Right lobe of liver (tissue), 6 donors: ENCODE data around the gene ALDH1A3. TPM values are rescaled to one million over a fixed set of nuclear protein-coding genes. Genes with fewer than 3 reads are reported as not detected.

ENCODE experiments used
- ATAC-seq, 4 donors: fragments of 200-7000 bp; cut with Tn5 transposase; one replicate each; pipeline ENCODE4 v1.9.1; 2020; ENCODE audit warnings: mild to moderate bottlenecking in 4 of 4, moderate library complexity in 4 of 4
- DNase-seq, 3 donors: peaks; one replicate each; pipeline ENCODE4 v3.0.0-alpha.2; 2020
- H3K27ac ChIP-seq, 3 donors: fragments of 200-600 bp; one replicate each; pipeline ENCODE4 v1.8.0; 2022
- H3K27me3 ChIP-seq, 2 donors: fragments of 200-600 bp; one replicate each; pipeline ENCODE4 v1.8.0; 2022
- H3K36me3 ChIP-seq, 4 donors: fragments of 200-600 bp; sonication (generic) in 1 of 4; one replicate each; pipeline versions ENCODE4 v1.5.1 to v1.8.0; 2017 to 2022; ENCODE audit warnings: control low read depth in 1 of 4
- H3K4me1 ChIP-seq, 4 donors: fragments of 200-600 bp; sonication (generic) in 1 of 4; one replicate each; pipeline versions ENCODE4 v1.5.1 to v1.8.0; 2017 to 2022; ENCODE audit warnings: control low read depth in 1 of 4
- H3K4me3 ChIP-seq, 3 donors: fragments of 200-600 bp; one replicate each; pipeline ENCODE4 v1.8.0; 2022
- H3K9me3 ChIP-seq, 4 donors: fragments of 200-600 bp; sonication (generic) in 1 of 4; one replicate each; pipeline versions ENCODE4 v1.5.1 to v1.8.0; 2017 to 2022; ENCODE audit warnings: control low read depth in 1 of 4
- POLR2A ChIP-seq: fragments of 450-650 bp; IDR thresholded peaks from one replicate; pipeline ENCODE4 v1.6.1; 2017; ENCODE audit warnings: antibody characterized with exemption, mild to moderate bottlenecking
- WGBS: methylation state at CpG from one replicate; pipeline ENCODE4 v1.1.6; 2018; ENCODE audit warnings: low coverage, low lambda C conversion rate; ENCODE audit not compliant: insufficient coverage; ENCODE audit errors: missing lambda C conversion rate; 5-methylcytosine and 5-hydroxymethylcytosine counted together
- intact Hi-C, 2 donors: fragments of 100-400 bp; cut with DNase I; formaldehyde crosslinking; loops; one replicate each; pipeline versions ENCODE4 v1.11.2 to v1.14.1; 2022
- total RNA-seq, 6 experiments: library from RNA; depleted of rRNA in 2 of 6; stranded (reverse); fragments of >200 nt in 2 of 6; fragmentation: NEBNext Ultra II Directional in 3 of 6; extraction: Animal tissue kit (Norgen Biotek cat#: 25700) in 3 of 6; gene quantifications; one replicate each; pipeline versions ENCODE4 v1.1.0 to v1.2.4, GENCODE V29; 2016 to 2023
- TF ChIP-seq, protein P1 (sequence below), 4 donors: fragments of 200-600 bp in 3 of 4; fragments of 450-650 bp in 1 of 4; IDR thresholded peaks; one replicate each; pipeline versions ENCODE4 v1.5.1 to v1.8.0; 2016 to 2022; ENCODE audit warnings: antibody characterized with exemption in 4 of 4, mild to moderate bottlenecking in 2 of 4
- donor health status: DM: no; HTN: yes; CAD: no.
- donor health status: DM: no; HTN: no; CAD: no.
- donor health status: DM: no; HTN: no; CAD: no.
- donor health status: DM: no; HTN: yes; CAD: no.
- donor health status: DM: no; HTN: yes; CAD: no.

ALDH1A3 gene
- total RNA-seq, 6 experiments from 2014 or later, result 1.6 to 7.8 (median 4.2) TPM

DNA sequence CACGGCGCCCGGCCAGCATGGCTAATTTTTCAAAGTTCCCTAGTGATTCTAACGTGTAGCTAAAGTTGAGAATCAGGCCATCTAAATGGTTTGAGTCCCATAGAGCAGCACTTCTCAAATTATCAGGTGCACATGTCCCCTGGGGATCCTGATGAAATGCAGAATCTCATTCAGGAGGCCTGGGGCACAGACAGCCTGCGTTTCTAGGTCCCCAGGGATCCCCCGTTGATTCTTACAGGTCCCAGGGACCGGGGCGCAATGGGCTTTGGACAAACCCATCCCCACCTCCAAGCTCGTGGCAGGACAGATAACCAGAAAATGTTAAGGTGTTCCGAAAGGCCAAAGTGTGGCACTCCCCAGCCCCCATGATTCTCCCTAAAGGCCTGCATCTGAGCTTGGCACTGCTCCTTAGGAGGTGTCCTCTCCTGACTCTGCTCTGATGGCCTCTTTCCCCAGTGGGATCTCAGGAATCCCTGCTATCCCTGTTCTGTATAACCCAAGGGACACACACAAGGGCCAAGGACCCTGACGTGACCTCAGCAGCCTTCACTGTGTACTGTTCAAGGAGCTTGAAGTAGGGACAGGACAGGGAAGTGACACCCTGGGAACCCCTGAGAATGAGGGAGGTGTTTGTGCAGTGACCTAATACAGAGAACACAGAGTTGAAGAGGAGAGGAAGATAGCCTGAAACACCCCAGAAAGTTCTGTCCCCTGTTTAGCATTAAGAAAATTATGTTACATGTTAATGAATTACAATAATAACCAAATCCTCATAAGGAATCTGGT lies 47.5 kb downstream of the ALDH1A3 start:
- H3K4me3 ChIP-seq, result no peak overlapping the region
- no peaks in the 10 kb centered on the region for H3K4me1 ChIP-seq
- H3K9me3 ChIP-seq, result no peaks in the 10 kb centered on the region
- H3K27ac ChIP-seq, result no peak overlapping the region
- ATAC-seq, result no peak
- H3K27me3 ChIP-seq, result no peaks in the 10 kb centered on the region
- no peak for DNase-seq
- TF ChIP-seq, protein P1, sequence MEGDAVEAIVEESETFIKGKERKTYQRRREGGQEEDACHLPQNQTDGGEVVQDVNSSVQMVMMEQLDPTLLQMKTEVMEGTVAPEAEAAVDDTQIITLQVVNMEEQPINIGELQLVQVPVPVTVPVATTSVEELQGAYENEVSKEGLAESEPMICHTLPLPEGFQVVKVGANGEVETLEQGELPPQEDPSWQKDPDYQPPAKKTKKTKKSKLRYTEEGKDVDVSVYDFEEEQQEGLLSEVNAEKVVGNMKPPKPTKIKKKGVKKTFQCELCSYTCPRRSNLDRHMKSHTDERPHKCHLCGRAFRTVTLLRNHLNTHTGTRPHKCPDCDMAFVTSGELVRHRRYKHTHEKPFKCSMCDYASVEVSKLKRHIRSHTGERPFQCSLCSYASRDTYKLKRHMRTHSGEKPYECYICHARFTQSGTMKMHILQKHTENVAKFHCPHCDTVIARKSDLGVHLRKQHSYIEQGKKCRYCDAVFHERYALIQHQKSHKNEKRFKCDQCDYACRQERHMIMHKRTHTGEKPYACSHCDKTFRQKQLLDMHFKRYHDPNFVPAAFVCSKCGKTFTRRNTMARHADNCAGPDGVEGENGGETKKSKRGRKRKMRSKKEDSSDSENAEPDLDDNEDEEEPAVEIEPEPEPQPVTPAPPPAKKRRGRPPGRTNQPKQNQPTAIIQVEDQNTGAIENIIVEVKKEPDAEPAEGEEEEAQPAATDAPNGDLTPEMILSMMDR (IDR thresholded peaks at IDR 0.05), result no peak
- H3K36me3 ChIP-seq, result no peaks in the 10 kb centered on the region
- intact Hi-C loops, result loop anchor here (10.0 kb wide), 2 partner anchors 78 to 338 kb away; no protein-coding TSS in a partner anchor
- WGBS, result 80% methylated on average over 4 of the region's 11 CpGs

- WGBS, result 46% methylated on average over 3 of the region's 13 CpGs
Observed at GRCh38 chr15:100928632-100929280, 49.1 kb downstream of the ALDH1A3 start.

DNA sequence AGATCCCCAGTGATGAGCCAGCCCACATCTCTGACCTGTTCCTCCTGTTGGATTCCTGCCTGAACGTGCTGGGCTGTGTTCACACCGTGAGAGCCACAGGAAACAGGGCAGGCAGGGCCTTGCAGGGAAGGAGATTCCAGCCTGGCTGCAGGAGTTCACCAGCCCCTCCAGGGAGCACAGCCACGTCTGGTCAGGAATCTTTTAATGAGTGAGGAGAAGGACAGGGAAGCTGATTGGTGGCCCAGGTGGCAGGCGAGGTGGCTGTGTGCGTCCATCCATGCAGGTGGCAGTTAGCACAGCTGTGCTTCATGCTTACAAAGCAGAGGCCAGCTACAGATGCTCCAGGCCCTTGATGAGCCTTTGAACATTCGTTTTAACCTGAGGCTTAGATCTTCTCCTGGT lies 50.0 kb downstream of the ALDH1A3 start:
- no peaks in the 10 kb centered on the region for H3K4me1 ChIP-seq
- WGBS, result 6% methylated on average over 3 of the region's 6 CpGs
- TF ChIP-seq, protein P1 (IDR thresholded peaks at IDR 0.05), result no peak
- TF ChIP-seq POLR2A, result no peak
- DNase-seq, result no peak
- H3K27me3 ChIP-seq, result no peaks in the 10 kb centered on the region
- ATAC-seq, result no peak
- H3K4me3 ChIP-seq, result no peak overlapping the region
- H3K27ac ChIP-seq, result no peak overlapping the region
- intact Hi-C loops, result loop anchor here (10.0 kb wide), 2 partner anchors 75 to 335 kb away; no protein-coding TSS in a partner anchor
- H3K36me3 ChIP-seq, result no peaks in the 10 kb centered on the region
- H3K9me3 ChIP-seq, result no peaks in the 10 kb centered on the region

More at GRCh38 chr15:100928632-100929280, 49.1 kb downstream of the ALDH1A3 start:
- Histone ChIP-seq H3K27me3 (no peaks in the 10 kb centered on the region), H3K36me3 (no peaks in the 10 kb centered on the region), H3K4me3 (no peak overlapping the region), H3K9me3 (no peaks in the 10 kb centered on the region), H3K27ac (no peak overlapping the region), H3K4me1 (no peaks in the 10 kb centered on the region)
- intact Hi-C loops, result loop anchor here (10.0 kb wide), 2 partner anchors 76 to 336 kb away; no protein-coding TSS in a partner anchor
- TF ChIP-seq, protein P1 (IDR thresholded peaks at IDR 0.05), result no peak
- no peak for TF ChIP-seq POLR2A
- no peak for ATAC-seq
- DNase-seq, result no peak

DNA sequence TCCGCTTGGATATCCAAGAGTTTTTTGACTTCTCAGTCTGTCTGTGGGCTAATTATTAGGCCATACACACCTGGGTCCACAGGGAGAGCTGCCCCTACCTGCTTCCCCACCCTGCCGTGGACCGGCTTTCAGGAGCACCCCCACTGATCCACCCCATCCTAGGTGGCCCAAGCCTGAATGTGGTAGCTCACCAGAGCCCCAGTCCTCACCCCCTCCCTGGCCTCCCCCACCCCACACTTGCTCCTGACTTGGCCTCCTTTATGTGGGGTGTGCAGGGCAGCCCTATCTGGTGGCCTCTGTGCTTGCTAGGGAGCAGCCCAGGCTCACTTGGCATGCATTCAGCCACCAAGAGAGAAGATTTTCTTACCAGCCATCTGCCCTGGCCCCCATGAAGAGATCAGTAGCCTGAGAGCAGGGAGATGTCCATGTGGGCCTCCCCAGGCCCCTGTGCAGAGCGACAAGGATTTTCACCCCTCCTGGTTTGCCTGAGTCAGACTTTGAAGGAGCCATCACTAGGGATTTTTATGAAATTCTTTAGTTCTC lies 50.7 kb downstream of the ALDH1A3 start:
- H3K4me1 ChIP-seq, result no peaks in the 10 kb centered on the region
- H3K9me3 ChIP-seq, result no peaks in the 10 kb centered on the region
- H3K36me3 ChIP-seq, result no peaks in the 10 kb centered on the region
- no peak for TF ChIP-seq POLR2A
- TF ChIP-seq, protein P1 (IDR thresholded peaks at IDR 0.05), result no peak
- no peaks in the 10 kb centered on the region for H3K27me3 ChIP-seq
- DNase-seq, result no peak
- WGBS, result 85% methylated on average over 4 of the region's 4 CpGs
- no peak overlapping the region for H3K27ac ChIP-seq
- intact Hi-C loops, result no loop called here
- ATAC-seq, result no peak
- H3K4me3 ChIP-seq, result no peak overlapping the region
